ENCODE data around the gene BCOR. TPM values are rescaled to one million over a fixed set of nuclear protein-coding genes. Genes with fewer than 3 reads are reported as not detected.

BCOR gene
- total RNA-seq, 2 experiments from 2014 or later = 26.1 to 26.3 TPM

- TF ChIP-seq CTCF (IDR thresholded peaks at IDR 0.05) = no peak
- Mint-ChIP-seq H3K36me3 (ENCODE audit: low read depth) (no peaks in the 10 kb centered on the region), H3K4me3 (peak overlapping the region; percentile 73), H3K4me1 (ENCODE audit: low read depth) (peaks cover 4% of the 10 kb centered on the region), H3K27me3 (no peaks in the 10 kb centered on the region), H3K9me3 (no peaks in the 10 kb centered on the region), H3K27ac (no peak overlapping the region)
- Histone ChIP-seq H3K4me1 (ENCODE audit: insufficient read depth, low read length) (peaks cover 18% of the 10 kb centered on the region), H3K9me3 (ENCODE audit: control insufficient read depth in 1 of 2, insufficient read depth in 1 of 2, low read length in 2 of 2) (no peaks in the 10 kb centered on the region), H3K27ac (ENCODE audit: low read depth in 1 of 2, low read length in 2 of 2) (no peak overlapping the region), H3K36me3 (ENCODE audit: insufficient read depth, low read length) (no peaks in the 10 kb centered on the region), H3K27me3 (ENCODE audit: control insufficient read depth in 1 of 2, insufficient read depth in 2 of 2, low read length in 2 of 2) (no peaks in the 10 kb centered on the region), H3K4me3 (ENCODE audit: low read length) (no peak overlapping the region)
- CTCF ChIA-PET = interaction anchor here (1.6 kb wide), 1 partner anchor 42 kb away, joined by 5 read pairs; no protein-coding TSS in a partner anchor
- intact Hi-C loops (cut with DNase I, micrococcal nuclease) = loop anchor here in 1 of 2 experiments (5.0 kb wide), 1 partner anchor 35 kb away; no protein-coding TSS in a partner anchor
- DNase-seq (no peak), ATAC-seq (ENCODE audit: poor library complexity) (no peak)
- POLR2A ChIA-PET = interaction anchor here (2.7 kb wide), 1 partner anchor 14 kb away, joined by 9 read pairs; the partner anchor contains the start of gene BCOR
These were observed 14.1 kb upstream of the BCOR start for GRCh38 chrX:40111868-40112267.

- POLR2A ChIA-PET = interaction anchor here (1.0 to 1.9 kb wide), 6 partner anchors 11 to 137 kb away, joined by 3 to 21 read pairs (median 4); partner anchors contain the start of gene BCOR
- H3K4me3 ChIP-seq (ENCODE audit: low read length) = peak overlapping the region; percentile 36
- H3K36me3 ChIP-seq (ENCODE audit: insufficient read depth, low read length) = no peaks in the 10 kb centered on the region
- no peaks in the 10 kb centered on the region for H3K9me3 ChIP-seq (ENCODE audit: control insufficient read depth in 1 of 2, insufficient read depth in 1 of 2, low read length in 2 of 2)
- H3K27me3 ChIP-seq (ENCODE audit: control insufficient read depth in 1 of 2, insufficient read depth in 2 of 2, low read length in 2 of 2) = no peaks in the 10 kb centered on the region
- no peak overlapping the region for H3K27ac ChIP-seq (ENCODE audit: low read depth in 1 of 2, low read length in 2 of 2)
- peaks cover 29% of the 10 kb centered on the region for H3K4me1 ChIP-seq (ENCODE audit: insufficient read depth, low read length)
- Mint-ChIP-seq H3K4me1 (ENCODE audit: low read depth) (peaks cover 4% of the 10 kb centered on the region), H3K27ac (peak overlapping the region; percentile 39), H3K4me3 (peak overlapping the region; percentile 79), H3K27me3 (no peaks in the 10 kb centered on the region), H3K36me3 (ENCODE audit: low read depth) (no peaks in the 10 kb centered on the region), H3K9me3 (no peaks in the 10 kb centered on the region)
- no peak for ATAC-seq (ENCODE audit: poor library complexity)
- DNase-seq = peak in 3 of 14 experiments; percentile 29 to 40 (median 40)
- CTCF ChIA-PET = interaction anchor here (1.1 kb wide), 1 partner anchor 10 kb away, joined by 3 read pairs; no protein-coding TSS in a partner anchor
- no peak for TF ChIP-seq CTCF (IDR thresholded peaks at IDR 0.05)
- intact Hi-C loops (cut with DNase I, micrococcal nuclease) = loop anchor here in 1 of 2 experiments (5.0 kb wide), 1 partner anchor 38 kb away; no protein-coding TSS in a partner anchor
These were observed 11.7 kb upstream of the BCOR start for GRCh38 chrX:40109288-40110008.

- Mint-ChIP-seq H3K4me3 (no peak overlapping the region), H3K9me3 (no peaks in the 10 kb centered on the region), H3K4me1 (ENCODE audit: low read depth) (peaks cover 4% of the 10 kb centered on the region), H3K36me3 (ENCODE audit: low read depth) (no peaks in the 10 kb centered on the region), H3K27me3 (no peaks in the 10 kb centered on the region), H3K27ac (no peak overlapping the region)
- ATAC-seq (ENCODE audit: poor library complexity) (peak; percentile 43), DNase-seq (peak in 12 of 14 experiments; percentile 40 to 86 (median 66))
- no peaks in the 10 kb centered on the region for H3K36me3 ChIP-seq (ENCODE audit: insufficient read depth, low read length)
- H3K27ac ChIP-seq (ENCODE audit: low read depth in 1 of 2, low read length in 2 of 2) = no peak overlapping the region
- CTCF ChIA-PET = no interaction called here
- no peak for TF ChIP-seq CTCF (IDR thresholded peaks at IDR 0.05)
- no peaks in the 10 kb centered on the region for H3K9me3 ChIP-seq (ENCODE audit: control insufficient read depth in 1 of 2, insufficient read depth in 1 of 2, low read length in 2 of 2)
- POLR2A ChIA-PET = interaction anchor here (1.3 to 4.9 kb wide), 3 partner anchors 11 to 45 kb away, joined by 3 to 63 read pairs (median 5); partner anchors contain the start of gene BCOR
- peaks cover 0 to 1% of the 10 kb centered on the region in 2 experiments for H3K27me3 ChIP-seq (ENCODE audit: control insufficient read depth in 1 of 2, insufficient read depth in 2 of 2, low read length in 2 of 2)
- H3K4me3 ChIP-seq (ENCODE audit: low read length) = peak overlapping the region; percentile 42
- intact Hi-C loops (cut with DNase I, micrococcal nuclease) = no loop called here
- peaks cover 32% of the 10 kb centered on the region for H3K4me1 ChIP-seq (ENCODE audit: insufficient read depth, low read length)
These were observed 11.2 kb upstream of the BCOR start for GRCh38 chrX:40108959-40109287.
